Measurements from ENCODE around the gene AP3D1.
"Not testable (repeated sequence)": the region's sequence is repeated elsewhere in the genome, so short reads cannot be mapped to it uniquely, and the experiment has no call there.

The AP3D1 gene

GRCh38 chr19:2128252-2128651 is 23.1 kb downstream of the AP3D1 start:
- DNase-seq (ENCODE audit: low spot score) = not testable (repeated sequence)

DNA sequence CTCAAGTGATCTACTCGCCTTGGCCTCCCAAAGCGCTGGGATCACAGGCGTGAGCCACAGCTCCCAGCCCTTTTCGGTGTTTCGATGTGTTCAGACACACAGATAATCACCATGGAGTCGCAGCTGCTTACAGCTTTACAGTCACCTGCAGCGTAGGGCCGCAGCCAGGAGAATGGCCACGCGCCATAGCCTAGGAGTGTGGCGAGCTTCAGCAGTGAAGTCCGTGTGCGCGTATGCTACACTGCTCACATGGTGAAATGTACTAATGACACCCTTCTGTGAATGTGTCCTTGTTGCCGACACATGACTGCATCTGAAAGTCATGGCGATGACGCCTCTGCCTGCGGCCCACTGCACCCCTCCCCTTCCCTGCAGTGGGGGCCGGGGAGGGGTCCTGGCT is 23.6 kb downstream of the AP3D1 start:
- DNase-seq (ENCODE audit: low spot score) = no peak

- DNase-seq (ENCODE audit: low spot score) = no peak
These were observed 24.4 kb downstream of the AP3D1 start for GRCh38 chr19:2126879-2127518.

DNA sequence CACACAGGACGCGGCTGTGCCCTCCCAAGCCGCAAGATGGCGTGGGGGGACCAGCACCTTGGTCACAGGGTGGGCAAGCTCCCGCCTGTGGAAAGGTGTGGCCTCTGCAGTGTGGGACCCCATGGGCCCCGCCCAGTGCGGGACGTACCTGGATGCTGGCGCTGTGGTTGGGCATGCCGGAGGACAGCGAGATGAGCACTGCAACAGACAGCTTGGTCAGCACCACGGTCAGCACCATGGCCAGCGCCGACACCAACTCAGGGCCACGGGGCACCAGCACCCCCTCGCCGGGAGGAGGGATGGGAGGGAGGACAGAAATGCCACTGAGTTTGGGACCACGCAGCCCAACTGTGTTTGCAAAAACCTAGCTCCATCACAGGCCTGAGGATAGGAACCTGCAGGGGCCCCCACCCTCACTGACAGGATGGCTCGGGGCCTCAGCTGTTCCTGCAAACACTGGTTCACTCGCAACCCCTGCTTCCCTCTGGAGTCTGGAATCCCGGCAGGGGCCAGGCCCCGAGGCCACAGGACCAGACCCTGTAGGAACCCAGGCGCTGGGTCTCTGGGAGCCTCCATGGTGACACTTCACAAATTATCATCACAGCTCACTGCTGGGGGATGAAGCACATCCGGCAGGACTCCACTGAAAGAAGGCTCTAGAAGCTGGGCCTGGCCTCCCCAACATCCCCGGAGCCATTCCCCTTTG is 27.5 kb downstream of the AP3D1 start:
- DNase-seq (ENCODE audit: low spot score) = no peak

DNA sequence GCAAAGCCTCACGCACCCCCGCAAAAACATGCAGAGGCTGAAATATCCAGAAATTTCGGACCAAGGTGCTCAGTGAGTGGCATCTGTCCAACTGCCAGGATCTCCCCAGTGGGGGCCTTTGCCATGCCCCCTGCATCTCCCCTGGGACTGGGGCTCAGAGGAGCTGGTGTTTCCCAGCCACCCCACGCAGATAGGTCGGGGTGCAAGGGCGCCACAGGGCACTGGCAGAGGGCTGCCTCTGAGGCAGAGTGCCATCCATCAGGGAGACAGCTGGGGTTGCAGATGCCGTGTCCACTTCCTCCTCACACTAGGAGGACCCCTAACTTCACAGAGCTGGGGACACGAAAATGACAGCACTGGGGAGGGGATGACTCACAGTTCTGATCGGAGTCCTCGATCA is 28.4 kb downstream of the AP3D1 start:
- DNase-seq (ENCODE audit: low spot score) = no peak

DNA sequence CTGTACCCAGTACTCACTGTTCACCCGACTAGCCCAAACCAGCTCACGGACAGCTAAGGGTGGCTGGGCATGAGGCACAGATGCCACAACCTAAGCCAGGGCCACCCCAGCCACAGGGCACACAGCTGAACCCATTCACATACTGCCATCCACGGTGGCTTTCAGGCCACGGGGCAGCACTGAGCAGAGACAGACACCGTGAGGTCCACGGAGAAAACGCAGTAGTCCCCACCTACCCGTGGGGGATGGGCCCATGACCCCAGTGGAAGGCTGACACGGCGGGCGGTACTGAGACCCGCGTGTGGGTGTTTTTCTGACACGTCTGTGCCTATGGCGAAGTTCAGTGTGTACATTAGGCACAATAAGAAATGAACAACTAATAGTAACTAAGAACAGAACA is 29.1 kb downstream of the AP3D1 start:
- no peak for DNase-seq (ENCODE audit: low spot score)

GRCh38 chr19:2121416-2122051 is 29.8 kb downstream of the AP3D1 start:
- DNase-seq (ENCODE audit: low spot score) = no peak

- DNase-seq (ENCODE audit: low spot score) = no peak
These were observed 30.5 kb downstream of the AP3D1 start for GRCh38 chr19:2120821-2121220.

DNA sequence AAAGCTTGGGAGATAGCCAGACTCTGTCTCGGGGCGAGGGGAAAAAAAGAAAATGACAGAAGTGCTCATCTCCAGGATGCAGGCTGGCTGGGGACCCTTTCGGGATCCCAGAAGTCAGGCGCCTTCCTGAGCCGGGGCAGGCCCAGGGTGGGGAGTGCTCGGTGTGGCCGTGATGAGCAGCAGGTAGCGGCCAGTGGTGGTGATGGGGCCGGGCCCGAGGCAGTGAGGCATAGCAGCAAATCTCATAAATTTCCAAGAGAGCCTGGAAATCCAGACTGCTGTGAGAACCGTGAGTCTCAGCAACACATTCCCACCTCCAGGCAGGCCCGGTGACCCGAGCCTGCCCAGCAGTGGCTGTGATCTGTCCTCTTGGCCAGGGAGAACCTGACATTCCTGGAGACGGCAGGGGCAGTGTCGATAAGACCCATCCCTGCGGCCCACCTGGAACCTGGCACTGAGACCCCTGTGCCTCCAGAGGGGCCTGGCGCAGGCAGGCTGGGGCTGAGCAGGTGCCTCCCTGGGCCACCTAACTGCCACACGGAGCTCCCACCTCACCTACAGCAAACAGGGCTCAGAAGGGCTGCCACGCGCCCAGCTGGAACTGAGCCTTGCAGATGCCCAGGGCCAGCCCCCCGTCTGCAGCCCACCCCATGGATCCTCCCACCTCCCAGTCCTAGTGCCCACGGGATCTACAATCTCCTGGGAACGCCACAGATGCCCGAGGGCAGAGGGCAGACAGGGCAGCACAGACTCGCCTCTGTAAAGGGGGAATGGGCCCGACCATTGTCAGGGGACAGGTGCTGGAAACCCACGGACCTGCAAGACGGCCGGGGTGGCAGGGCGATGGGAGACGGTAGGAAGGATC is 31.2 kb downstream of the AP3D1 start:
- no peak for DNase-seq (ENCODE audit: low spot score)

DNA sequence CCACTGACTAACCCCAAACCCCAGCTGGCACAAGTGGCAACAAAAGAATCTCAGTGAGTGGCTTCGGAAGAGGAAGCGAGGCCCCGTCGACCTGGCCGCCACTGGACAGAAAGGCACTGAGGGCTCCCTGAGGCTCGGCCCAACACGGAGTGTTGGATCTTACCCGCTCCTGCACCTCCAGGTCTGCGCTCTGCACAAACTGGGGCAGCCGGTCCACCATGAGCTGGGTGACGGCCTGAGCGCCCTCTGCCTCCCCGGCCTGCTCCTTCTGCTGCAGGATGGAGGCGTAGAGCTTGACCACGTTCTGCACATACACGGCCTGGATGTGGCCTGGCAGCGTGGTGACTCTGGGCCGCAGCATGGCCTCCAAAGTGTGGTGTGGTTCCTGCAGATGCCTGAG is 32.9 kb downstream of the AP3D1 start:
- no peak for DNase-seq (ENCODE audit: low spot score)

DNA sequence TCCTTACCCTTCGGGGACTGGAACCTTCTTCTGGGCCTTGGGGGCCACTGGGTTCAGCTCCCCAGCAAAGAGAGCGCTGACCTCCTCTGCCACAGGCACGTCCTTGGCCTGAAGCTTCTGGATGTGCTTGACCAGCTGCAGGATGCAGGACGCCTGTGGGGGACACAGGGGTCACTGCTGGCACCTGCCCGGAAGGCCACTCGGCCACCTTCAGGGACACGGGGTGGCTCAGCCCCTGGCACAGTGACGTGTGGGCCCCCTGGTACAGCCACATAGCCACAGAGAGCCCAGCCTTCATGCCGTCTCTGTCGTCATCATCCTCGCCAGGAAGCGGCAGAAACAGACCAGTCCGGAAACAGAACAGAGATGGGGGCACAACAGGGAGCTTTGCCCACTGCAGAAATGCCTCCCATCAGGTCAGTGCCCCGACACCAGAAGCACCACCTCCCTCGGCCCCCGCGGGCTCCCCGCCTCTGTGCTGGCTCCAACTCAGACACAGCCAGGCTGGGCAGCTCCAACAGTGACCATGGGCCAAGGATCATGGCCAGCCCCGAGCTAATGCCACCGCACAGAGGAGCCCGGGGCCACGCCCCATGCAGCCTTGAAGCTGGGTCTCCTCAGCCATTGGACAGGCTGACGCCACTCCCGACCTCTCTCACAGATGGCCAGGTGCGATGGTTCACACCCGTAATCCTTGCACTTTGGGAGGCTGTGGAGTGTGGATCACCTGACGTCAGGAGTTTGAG is 34.0 kb downstream of the AP3D1 start:
- no peak for DNase-seq (ENCODE audit: low spot score)

GRCh38 chr19:2116507-2116906 is 34.9 kb downstream of the AP3D1 start:
- DNase-seq (ENCODE audit: low spot score) = no peak

GRCh38 chr19:2115911-2116426 is 35.4 kb downstream of the AP3D1 start:
- DNase-seq (ENCODE audit: low spot score) = no peak

GRCh38 chr19:2115324-2115723 is 36.0 kb downstream of the AP3D1 start:
- no peak for DNase-seq (ENCODE audit: low spot score)

- no peak for DNase-seq (ENCODE audit: low spot score)
These were observed 36.5 kb downstream of the AP3D1 start for GRCh38 chr19:2114821-2115220.

GRCh38 chr19:2114218-2114617 is 37.1 kb downstream of the AP3D1 start:
- DNase-seq (ENCODE audit: low spot score) = no peak

DNA sequence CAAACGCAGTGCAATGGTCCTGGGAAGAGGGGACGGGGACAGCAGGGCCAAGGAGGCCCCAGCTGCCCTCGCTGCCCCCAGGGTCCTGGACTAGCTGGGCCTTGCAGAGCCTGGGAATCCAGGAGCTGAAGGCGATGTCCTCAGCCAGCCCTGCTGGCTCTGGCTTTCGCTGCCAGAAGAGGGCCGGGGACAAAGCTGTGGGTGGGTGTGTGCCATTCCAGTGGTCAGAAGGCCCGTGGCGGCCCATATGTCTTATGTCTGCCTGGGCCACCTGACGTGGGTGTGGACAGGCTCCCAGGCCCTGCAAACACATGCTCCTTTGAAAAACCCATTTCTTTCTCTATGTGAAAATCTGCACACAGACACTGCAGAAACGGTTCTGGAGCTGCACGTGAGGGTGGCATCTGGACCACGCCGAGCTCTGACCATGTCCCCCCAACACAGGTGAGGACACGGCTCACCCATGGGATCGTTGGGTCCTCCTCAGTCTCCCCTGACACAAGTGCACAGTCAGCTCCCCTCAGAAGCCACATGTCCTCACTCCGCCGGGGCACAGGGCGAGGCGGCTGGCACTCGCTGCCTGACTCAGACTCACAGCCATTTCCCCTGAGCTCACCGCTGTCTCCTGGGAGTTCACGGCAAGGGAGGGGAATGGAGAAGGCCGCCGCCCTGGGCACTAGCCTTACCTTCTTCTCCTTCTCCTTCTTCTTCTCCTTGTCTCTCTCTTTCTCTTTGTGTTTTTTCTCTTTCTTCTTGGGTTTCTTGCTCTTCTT is 37.7 kb downstream of the AP3D1 start:
- no peak for DNase-seq (ENCODE audit: low spot score)

DNA sequence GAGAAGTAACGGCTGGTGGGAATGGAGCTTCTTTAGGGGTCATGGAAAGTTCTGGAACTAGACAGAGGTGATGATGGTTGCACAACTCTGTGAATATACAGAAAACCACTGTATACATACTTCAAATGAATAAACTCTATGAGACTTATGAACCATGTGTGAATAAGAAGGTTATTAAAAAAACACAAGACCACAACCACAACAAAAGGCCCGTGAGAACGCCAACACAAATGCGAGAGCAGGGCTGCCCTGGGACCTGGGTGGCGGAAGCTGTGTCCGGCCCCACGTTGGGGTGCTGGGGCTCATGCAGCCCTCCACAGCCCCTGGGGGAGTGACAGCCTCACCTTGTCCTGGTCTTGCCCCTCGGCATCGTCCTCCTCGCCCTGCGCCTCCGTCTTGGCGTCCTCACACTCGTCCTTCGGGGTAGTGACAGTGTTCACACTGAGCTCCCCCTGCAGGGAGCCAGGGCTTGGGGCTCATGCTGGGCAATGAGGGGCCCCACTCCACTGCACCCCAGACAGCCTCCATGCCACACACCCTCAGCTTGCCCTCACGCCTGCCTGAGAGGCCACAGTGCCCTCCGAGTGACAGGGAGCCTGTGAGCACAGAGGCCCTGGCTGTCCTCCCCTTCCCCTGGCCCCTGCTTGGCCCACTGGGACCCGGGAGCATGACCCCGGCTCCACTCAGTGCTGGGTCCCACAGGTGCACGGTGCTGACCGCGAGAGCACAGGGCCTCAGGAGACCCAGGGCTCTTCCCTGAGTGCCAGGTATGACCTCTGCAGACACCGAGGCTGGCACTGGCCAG is 38.6 kb downstream of the AP3D1 start:
- no peak for DNase-seq (ENCODE audit: low spot score)

- DNase-seq (ENCODE audit: low spot score) = no peak
These were observed 39.5 kb downstream of the AP3D1 start for GRCh38 chr19:2111886-2112285.

GRCh38 chr19:2111425-2111824 is 39.9 kb downstream of the AP3D1 start:
- no peak for DNase-seq (ENCODE audit: low spot score)
